Nephron progenitor cell (in vitro differentiated cells): ENCODE data around the gene DLG5.

Source experiments
- DNase-seq: peaks from one replicate; pipeline ENCODE4 v3.0.0; 2021
- H3K27ac Mint-ChIP-seq: 2 replicates; pipeline ENCODE4 v1.8.0; 2021; ENCODE audit warnings: mild to moderate bottlenecking, moderate library complexity, mixed read lengths
- H3K27me3 Mint-ChIP-seq: 2 replicates; pipeline ENCODE4 v1.8.0; 2021; ENCODE audit warnings: mild to moderate bottlenecking, low read depth, mixed read lengths; ENCODE audit not compliant: poor library complexity
- H3K36me3 Mint-ChIP-seq: 2 replicates; pipeline ENCODE4 v1.8.0; 2021; ENCODE audit warnings: low read depth, mixed read lengths
- H3K4me1 Mint-ChIP-seq: 2 replicates; pipeline ENCODE4 v1.8.0; 2021; ENCODE audit warnings: mixed read lengths
- H3K4me3 Mint-ChIP-seq: 2 replicates; pipeline ENCODE4 v1.8.0; 2021; ENCODE audit warnings: mild to moderate bottlenecking, moderate library complexity, mixed read lengths
- H3K9me3 Mint-ChIP-seq: 2 replicates; pipeline ENCODE4 v1.8.0; 2021; ENCODE audit warnings: mild to moderate bottlenecking, moderate library complexity, mixed read lengths
- CTCF ChIP-seq: fragments of 200-600 bp; sonication (generic); IDR thresholded peaks from 2 replicates; pipeline ENCODE4 v1.5.0; 2021; ENCODE audit warnings: antibody characterized with exemption

Gene DLG5

DNA sequence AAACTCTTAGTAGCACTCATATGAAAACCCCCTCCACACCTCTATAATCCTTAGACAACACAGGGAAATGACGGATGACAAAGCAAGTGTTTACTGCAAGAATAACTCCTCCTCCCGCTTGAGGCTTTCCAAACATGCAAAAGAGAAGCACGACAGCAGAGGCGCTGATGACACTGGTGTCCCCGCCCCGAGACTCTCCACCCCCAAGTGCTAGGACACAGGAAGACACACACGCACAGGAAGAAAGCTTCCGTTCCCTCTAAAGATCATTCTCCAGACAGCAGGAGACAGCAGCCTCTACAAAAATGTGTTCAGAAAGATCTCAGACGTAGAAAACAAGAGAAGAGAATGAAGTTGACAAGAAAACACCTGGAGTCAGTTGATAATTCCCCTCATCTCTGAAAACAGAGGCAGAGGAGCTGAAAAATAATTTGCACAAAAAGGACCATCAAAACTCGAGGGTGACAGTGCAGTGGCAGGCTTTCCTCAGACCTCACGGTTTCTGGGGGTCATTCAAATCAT is 90.2 kb downstream of the DLG5 start:
- TF ChIP-seq CTCF = no peak
- H3K27me3 Mint-ChIP-seq = no peaks in the 10 kb centered on the region
- H3K4me3 Mint-ChIP-seq = no peak overlapping the region
- H3K36me3 Mint-ChIP-seq = peaks cover 35% of the 10 kb centered on the region
- peaks cover 50% of the 10 kb centered on the region for H3K4me1 Mint-ChIP-seq
- H3K9me3 Mint-ChIP-seq = no peaks in the 10 kb centered on the region
- H3K27ac Mint-ChIP-seq = peak overlapping the region; percentile 37
- DNase-seq = no peak

DNA sequence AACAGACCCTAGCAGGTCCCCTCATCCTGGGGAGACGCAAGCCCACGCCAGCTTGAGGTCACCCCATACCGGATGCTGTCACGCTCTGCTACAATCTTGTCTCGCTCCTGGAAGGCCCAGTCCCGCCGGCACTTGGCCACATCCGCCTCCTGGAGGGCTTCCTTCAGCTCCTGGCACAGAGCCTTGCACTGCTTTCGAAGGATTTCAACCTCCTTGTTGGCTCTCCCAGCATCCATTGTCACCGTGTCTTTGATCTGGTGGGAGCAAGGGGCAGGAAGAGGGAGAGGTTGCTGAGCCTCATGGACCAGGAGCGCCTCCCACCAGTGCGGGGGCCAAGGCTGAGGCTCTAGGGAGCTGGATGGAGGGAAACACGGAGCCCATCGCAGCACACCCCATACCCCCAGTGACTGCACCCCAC is 90.9 kb downstream of the DLG5 start:
- Mint-ChIP-seq H3K9me3 (no peaks in the 10 kb centered on the region), H3K4me3 (no peak overlapping the region), H3K4me1 (peaks cover 50% of the 10 kb centered on the region), H3K27me3 (no peaks in the 10 kb centered on the region), H3K27ac (peak overlapping the region; percentile 55), H3K36me3 (peaks cover 38% of the 10 kb centered on the region)
- DNase-seq = no peak
- TF ChIP-seq CTCF = no peak

- TF ChIP-seq CTCF = no peak
- H3K36me3 Mint-ChIP-seq = peaks cover 44% of the 10 kb centered on the region
- DNase-seq = no peak
These were observed 91.4 kb downstream of the DLG5 start for GRCh38 chr10:77834943-77835668.

DNA sequence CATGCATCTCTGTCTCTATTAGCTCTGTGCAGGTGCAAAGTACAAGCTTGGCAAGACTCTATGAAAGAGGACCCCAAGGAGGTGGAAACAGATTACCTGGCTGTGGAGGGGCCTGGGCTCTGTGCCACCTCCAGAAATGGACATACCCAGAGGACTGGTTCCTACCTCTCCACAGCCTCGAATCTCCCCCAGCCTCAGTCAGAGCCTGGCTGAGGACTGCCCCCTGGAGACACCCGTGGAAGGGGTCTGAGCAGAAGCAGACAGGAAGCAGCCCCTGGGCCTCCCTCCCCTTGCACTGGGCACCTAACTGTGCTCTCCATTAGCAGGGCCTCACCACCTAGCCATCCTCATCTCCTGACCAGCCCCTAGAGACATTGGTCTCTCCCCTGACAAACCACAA is 92.0 kb downstream of the DLG5 start:
- no peaks in the 10 kb centered on the region for H3K9me3 Mint-ChIP-seq

More at GRCh38 chr10:77834943-77835668, 91.4 kb downstream of the DLG5 start:
- Mint-ChIP-seq H3K4me1 (peaks cover 50% of the 10 kb centered on the region), H3K4me3 (no peak overlapping the region), H3K27me3 (no peaks in the 10 kb centered on the region), H3K9me3 (no peaks in the 10 kb centered on the region), H3K27ac (peak overlapping the region; percentile 72)

DNA sequence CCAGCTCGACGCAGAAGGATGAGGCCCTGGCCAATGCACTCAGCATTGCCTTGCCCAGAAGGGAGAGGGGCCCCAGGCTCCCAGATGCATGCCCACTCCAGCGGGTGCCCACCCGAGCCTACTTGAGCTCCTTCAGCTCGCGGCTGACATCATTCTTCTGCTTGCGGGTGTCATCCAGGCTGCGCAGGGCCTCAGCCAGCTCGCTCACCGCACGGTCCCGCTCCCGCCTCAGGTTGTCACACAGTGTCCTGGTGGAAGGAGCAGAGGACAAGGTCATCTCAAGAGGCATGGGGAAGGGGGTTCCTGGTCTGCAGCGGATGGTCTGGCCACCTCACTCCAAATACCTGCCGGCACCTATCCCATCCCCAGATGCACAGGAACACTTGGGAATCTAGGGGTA is 92.8 kb downstream of the DLG5 start:
- no peak overlapping the region for H3K27ac Mint-ChIP-seq
- peaks cover 50% of the 10 kb centered on the region for H3K36me3 Mint-ChIP-seq
- no peak for DNase-seq
- H3K9me3 Mint-ChIP-seq = no peaks in the 10 kb centered on the region
- H3K27me3 Mint-ChIP-seq = no peaks in the 10 kb centered on the region
- peaks cover 39% of the 10 kb centered on the region for H3K4me1 Mint-ChIP-seq
- no peak for TF ChIP-seq CTCF
- H3K4me3 Mint-ChIP-seq = no peak overlapping the region

More for the DNA sequence above, 92.0 kb downstream of the DLG5 start:
- Mint-ChIP-seq H3K27me3 (no peaks in the 10 kb centered on the region), H3K36me3 (peaks cover 44% of the 10 kb centered on the region), H3K4me3 (no peak overlapping the region), H3K4me1 (peaks cover 46% of the 10 kb centered on the region), H3K27ac (peak overlapping the region; percentile 72)
- no peak for DNase-seq
- TF ChIP-seq CTCF = no peak

GRCh38 chr10:77833225-77833624 is 93.3 kb downstream of the DLG5 start:
- Mint-ChIP-seq H3K27me3 (no peaks in the 10 kb centered on the region), H3K36me3 (peaks cover 55% of the 10 kb centered on the region), H3K9me3 (no peaks in the 10 kb centered on the region), H3K4me3 (no peak overlapping the region), H3K27ac (peak overlapping the region; percentile 70), H3K4me1 (peaks cover 33% of the 10 kb centered on the region)
- DNase-seq = no peak
- no peak for TF ChIP-seq CTCF
